Astrocyte of the spinal cord (primary cell): Measurements from ENCODE around the gene NUMBL.
"Not testable (repeated sequence)": the region's sequence is repeated elsewhere in the genome, so short reads cannot be mapped to it uniquely, and the experiment has no call there.

Source experiments
- DNase-seq: peaks from one replicate; pipeline ENCODE4 v3.0.0; 2011; ENCODE audit warnings: low read depth, low spot score
- H3K4me3 ChIP-seq: 2 replicates; pipeline ENCODE4 v1.5.1; 2011; ENCODE audit warnings: low read depth, mild to moderate bottlenecking, low read length, moderate library complexity
- in situ Hi-C: cut with HindIII; loops from 2 replicates; pipeline ENCODE4 v1.10.0; 2017; ENCODE audit warnings: low sequenced_read_pairs
- TF ChIP-seq, protein P1 (sequence below): IDR thresholded peaks from 2 replicates; pipeline ENCODE4 v1.5.1; 2012; ENCODE audit warnings: low read depth, mild to moderate bottlenecking, low read length, inconsistent platforms

The NUMBL gene

DNA sequence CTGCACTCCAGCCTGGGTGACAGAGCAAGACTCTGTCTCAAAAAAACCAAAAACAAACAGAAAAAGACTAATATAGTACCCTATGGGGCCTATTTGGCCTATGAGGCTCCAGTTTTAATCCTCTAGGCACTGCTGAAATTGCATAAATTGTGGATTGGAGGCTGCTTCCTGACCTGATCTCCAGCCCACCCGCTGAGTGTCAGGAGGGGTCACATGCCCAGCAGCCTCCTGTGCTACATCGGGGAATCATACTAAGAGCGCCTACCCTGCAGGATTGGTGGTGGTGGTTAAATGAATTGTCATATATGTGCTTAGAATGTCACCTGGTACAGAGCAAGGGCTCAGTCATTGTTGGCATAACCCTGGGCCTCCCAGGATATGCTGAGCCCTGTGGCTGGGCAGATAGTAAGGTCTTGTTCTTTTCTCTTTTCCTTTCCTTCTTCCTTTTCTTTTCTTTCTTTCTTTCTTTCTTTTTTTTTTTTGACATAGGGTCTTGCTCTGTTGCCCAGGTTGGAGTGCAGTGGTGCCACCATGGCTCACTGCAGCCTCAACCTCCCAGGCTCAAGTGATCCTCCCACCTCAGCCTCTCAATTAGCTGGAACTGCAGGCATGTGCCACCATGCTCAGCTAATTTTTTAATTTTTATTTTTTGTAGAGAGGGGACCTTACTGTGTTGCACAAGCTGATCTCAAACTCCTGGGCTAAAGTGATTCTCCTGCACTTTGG is 58.0 kb downstream of the NUMBL start:
- no peak for DNase-seq
- in situ Hi-C loops: no loop called here
- TF ChIP-seq, protein P1, sequence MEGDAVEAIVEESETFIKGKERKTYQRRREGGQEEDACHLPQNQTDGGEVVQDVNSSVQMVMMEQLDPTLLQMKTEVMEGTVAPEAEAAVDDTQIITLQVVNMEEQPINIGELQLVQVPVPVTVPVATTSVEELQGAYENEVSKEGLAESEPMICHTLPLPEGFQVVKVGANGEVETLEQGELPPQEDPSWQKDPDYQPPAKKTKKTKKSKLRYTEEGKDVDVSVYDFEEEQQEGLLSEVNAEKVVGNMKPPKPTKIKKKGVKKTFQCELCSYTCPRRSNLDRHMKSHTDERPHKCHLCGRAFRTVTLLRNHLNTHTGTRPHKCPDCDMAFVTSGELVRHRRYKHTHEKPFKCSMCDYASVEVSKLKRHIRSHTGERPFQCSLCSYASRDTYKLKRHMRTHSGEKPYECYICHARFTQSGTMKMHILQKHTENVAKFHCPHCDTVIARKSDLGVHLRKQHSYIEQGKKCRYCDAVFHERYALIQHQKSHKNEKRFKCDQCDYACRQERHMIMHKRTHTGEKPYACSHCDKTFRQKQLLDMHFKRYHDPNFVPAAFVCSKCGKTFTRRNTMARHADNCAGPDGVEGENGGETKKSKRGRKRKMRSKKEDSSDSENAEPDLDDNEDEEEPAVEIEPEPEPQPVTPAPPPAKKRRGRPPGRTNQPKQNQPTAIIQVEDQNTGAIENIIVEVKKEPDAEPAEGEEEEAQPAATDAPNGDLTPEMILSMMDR: no peak
- H3K4me3 ChIP-seq: no peak overlapping the region

- in situ Hi-C loops: no loop called here
- no peak overlapping the region for H3K4me3 ChIP-seq
These were observed 59.8 kb downstream of the NUMBL start for GRCh38 chr19:40630571-40631160.

DNA sequence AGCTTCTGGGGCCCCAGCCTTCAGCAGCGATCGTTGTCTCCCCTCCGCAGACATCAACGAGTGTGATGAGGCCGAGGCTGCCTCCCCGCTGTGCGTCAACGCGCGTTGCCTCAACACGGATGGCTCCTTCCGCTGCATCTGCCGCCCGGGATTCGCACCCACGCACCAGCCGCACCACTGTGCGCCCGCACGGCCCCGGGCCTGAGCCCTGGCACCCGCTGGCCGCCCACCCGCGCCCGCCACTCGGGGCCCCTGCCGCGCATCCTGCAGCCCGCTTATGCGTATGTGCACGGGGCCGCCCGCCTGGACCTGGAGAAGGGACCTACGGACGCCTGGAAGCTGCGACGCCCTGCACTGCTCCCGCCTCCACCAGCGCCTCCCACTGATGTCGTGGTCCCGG is 61.1 kb downstream of the NUMBL start:
- H3K4me3 ChIP-seq: no peak overlapping the region
- TF ChIP-seq, protein P1: no peak
- in situ Hi-C loops: no loop called here
- DNase-seq: no peak

More at GRCh38 chr19:40630571-40631160, 59.8 kb downstream of the NUMBL start:
- TF ChIP-seq, protein P1: no peak
- DNase-seq: no peak

DNA sequence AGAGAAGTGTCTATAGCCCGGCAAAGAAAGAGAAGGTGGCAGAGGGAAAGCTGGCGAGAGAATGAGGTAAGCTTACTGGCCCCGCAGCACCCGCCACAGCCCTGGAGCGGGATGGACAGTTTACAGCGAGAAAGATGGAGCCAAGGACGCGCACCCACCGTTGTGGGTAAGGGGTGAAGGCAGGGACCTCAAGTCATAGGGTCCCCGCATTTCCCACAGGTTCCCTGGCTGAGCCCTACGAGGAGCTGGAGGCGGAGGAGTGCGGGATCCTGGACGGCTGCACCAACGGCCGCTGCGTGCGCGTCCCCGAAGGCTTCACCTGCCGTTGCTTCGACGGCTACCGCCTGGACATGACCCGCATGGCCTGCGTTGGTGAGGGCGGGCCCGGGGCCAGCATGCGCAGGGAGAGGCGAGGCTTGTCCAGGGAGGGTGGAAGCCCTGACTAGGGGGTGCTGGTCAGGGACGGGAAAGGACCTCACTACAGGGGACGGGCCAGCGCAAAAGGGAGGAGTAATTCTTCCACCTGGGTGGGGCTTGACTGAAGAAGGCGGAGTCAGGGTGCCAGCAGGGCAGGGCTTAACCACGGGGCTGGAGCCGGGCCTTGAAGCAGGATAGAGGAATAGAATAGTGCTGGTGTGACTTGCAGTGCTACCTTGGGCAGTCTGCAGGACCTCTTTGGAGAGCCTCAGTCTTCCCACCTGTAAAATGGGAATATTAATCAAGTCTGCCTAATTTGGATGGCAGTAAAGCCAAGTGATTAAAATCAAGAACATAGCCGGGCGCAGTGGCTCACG is 62.8 kb downstream of the NUMBL start:
- no peak overlapping the region for H3K4me3 ChIP-seq
- in situ Hi-C loops: no loop called here
- DNase-seq: no peak
- TF ChIP-seq, protein P1: no peak

GRCh38 chr19:40626918-40627317 is 63.5 kb downstream of the NUMBL start:
- DNase-seq: no peak
- no peak overlapping the region for H3K4me3 ChIP-seq
- TF ChIP-seq, protein P1: no peak
- in situ Hi-C loops: no loop called here

DNA sequence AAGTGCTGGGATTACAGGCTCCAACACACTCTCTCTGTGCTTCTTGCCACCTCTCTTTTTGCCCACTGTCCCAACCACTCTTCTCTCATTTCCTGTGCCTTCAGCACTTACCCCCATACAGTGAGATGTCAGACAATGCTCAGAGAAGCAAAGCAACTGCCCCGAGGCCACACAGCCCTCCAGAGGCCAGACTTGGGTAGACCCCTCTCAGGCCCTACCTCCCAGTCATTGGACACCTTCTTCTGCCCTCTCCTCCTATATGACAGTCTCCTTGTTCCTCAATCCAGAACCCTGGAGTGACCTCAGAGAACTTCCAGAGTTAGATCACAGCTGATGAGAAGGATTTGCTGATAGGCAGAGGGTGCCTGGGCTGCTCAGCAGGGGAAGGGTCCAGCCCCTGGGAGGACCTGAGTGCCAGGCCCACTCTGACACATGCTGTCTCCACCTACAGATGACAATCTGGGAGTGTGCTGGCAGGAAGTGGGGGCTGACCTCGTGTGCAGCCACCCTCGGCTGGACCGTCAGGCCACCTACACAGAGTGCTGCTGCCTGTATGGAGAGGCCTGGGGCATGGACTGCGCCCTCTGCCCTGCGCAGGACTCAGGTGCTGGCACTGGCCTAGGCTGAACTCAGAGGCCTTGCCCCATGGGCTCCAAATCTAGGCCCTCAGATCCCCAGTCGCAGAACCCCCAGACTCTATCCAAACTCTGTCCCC is 64.9 kb downstream of the NUMBL start:
- TF ChIP-seq, protein P1: no peak
- in situ Hi-C loops: no loop called here
- no peak overlapping the region for H3K4me3 ChIP-seq
- DNase-seq: no peak

GRCh38 chr19:40624369-40625153 is 65.9 kb downstream of the NUMBL start:
- in situ Hi-C loops, H3K4me3 ChIP-seq, DNase-seq: not testable (repeated sequence)
